Measurements from ENCODE around the gene ATG2B.
"Not testable (repeated sequence)": the region's sequence is repeated elsewhere in the genome, so short reads cannot be mapped to it uniquely, and the experiment has no call there.

ATG2B gene

GRCh38 chr14:96247031-96247430 is 116.1 kb downstream of the ATG2B start:
- DNase-seq: no peak

- DNase-seq: no peak
These were observed 116.6 kb downstream of the ATG2B start for GRCh38 chr14:96246539-96246847.

- no peak for DNase-seq
These were observed 117.2 kb downstream of the ATG2B start for GRCh38 chr14:96245710-96246538.

GRCh38 chr14:96245074-96245473 is 118.1 kb downstream of the ATG2B start:
- not testable (repeated sequence) for DNase-seq

- DNase-seq: no peak
These were observed 119.4 kb downstream of the ATG2B start for GRCh38 chr14:96243785-96244184.

- DNase-seq: no peak
These were observed 121.0 kb downstream of the ATG2B start for GRCh38 chr14:96242126-96242525.

- no peak for DNase-seq
These were observed 122.5 kb downstream of the ATG2B start for GRCh38 chr14:96240641-96241040.

DNA sequence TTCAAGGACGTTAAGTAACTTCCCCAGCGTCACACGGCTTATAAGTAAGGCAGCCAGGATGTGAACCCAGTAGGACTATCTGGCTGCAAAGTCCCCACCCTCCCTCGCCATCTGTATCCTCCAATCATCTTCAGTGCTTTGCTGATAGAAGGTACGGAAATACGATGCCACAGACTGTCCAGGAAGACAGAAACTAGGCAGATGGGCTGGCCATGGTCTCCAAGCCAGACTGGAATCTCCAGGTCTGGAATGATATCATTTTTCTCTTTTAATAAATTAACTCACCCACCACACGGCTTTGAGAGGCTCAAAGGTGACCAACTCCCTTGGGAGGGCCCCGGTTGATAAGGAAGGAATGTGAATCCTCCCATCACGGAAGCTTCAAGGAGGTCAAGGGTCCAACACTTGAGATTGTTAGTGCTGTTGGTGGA is 123.4 kb downstream of the ATG2B start:
- DNase-seq: no peak

- no peak for DNase-seq
These were observed 124.4 kb downstream of the ATG2B start for GRCh38 chr14:96238676-96239265.

- DNase-seq: no peak
These were observed 125.5 kb downstream of the ATG2B start for GRCh38 chr14:96237641-96238040.

GRCh38 chr14:96235426-96235825 is 127.7 kb downstream of the ATG2B start:
- no peak for DNase-seq

GRCh38 chr14:96233661-96234060 is 129.5 kb downstream of the ATG2B start:
- DNase-seq: no peak

GRCh38 chr14:96232506-96232905 is 130.6 kb downstream of the ATG2B start:
- no peak for DNase-seq

DNA sequence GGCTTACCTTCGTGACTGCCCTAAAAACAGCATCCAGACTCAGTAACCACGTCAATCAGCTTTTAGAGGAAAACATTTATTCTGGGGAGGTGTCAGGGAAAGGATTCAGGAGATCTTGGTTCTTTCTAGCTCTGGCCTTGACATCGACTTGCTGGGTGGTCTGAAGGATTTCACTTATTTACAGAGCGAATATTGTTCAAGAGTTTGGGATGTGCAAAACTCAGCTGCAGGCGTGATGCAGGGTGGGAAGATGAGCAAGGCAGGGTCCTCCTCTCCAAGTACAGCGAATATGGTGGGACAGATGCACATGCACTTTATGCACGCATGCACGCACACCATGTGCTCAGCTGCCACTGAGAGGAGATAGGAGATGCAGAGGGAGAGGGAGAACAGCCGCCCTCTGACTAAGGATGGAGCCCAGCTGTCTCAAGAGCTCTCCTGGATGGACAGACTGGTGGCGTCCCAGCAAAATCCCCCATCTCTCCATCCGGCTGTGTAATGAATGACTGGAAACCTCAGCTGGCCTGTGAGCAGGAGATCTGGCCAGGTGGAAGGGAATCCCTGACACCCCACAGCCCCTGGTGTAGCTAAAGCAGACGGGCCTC is 131.5 kb downstream of the ATG2B start:
- no peak for DNase-seq

DNA sequence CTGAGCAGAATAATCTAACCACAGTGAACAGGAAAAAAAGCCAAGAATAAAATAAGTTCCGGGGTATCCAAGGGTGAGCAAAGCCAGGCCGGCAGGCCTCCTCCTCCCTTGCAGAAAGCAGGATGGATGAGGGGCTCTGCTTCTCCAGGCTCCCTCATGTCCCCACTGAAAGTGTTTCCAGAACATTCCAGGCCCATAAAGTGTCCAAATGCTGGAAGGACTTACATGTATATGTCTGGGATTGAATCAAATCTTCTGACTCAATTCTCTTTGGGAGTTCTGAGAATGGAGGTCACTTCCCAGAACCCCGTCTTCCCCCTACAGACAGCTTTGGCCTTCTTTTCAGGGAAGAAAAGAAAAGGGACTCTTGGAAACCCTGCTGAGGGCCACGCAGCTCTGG is 132.1 kb downstream of the ATG2B start:
- DNase-seq: no peak

GRCh38 chr14:96229315-96229714 is 133.8 kb downstream of the ATG2B start:
- no peak for DNase-seq
